GM18511 (cell line): Measurements from ENCODE around the gene ADGRD1.

ENCODE experiments used
- ATAC-seq: cut with Tn5 transposase; IDR thresholded peaks from one replicate; pipeline ENCODE4 v1.9.1; 2021; ENCODE audit warnings: mild to moderate bottlenecking, moderate library complexity; ENCODE audit not compliant: unreplicated experiment

The ADGRD1 gene

DNA sequence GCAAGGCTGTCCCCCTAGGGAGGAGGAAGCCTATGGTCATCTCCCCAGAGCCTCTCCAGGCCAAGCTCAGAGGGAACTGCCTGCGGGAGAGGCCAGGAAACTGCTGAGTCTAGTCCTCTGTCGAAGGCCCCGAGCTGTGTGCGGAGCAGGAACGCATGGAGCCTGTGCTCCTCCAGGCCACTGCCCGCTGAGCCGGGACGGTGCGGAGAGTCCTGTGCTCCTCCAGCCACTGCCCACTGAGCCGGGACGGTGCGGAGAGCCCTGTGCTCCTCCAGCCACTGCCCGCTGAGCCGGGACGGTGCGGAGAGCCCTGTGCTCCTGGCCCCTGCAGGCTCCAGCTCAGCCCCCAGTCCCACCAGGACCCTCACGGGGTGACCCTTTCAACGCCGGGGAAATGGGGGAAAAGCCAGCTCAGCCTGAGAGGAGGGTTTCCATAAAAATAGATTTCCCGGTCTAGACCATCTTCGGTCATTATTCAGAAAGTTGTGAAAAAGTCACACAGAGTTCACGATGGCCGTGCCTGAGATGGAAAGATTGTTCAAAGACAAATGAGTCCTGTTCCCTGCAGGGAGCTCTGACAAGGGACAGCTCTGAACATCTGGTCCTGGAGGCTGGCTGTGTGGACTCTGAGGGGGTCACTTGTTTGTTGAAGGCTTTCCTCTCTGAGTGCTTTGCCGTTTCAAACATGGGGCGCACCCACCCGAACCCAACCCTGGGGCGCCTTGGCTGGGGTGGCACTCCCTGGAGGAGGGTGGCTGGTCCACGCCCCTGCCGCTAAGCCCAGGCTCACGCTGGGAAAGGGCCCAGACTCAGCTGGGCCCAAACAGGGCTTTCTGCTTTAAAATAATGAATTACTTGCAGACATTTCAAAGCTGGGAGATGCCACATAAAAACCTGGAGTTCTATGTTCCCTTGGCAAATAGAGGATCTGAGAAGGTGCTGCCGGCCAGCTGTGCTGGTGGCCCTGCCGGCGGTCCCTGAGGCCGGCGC is 85.5 kb downstream of the ADGRD1 start:
- ATAC-seq: no peak

DNA sequence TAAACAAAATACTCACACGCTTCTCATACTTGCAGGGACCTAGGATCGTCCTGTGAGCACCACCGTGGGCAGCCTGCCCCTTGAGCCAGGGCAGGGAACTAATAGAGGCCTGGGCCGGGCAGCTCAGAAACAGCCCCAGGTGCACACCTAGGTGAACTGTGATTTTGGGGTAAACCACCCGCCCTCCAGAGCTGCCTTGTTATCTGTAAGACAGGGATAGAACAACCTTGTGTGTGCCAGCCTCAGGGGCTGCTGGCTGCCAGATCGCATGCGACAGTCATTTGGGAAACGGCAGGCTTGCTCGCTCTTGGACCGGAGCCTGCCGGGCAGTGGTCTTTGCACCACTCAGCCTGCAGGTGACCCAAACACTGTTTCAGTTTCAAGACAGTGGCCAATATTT is 86.8 kb downstream of the ADGRD1 start:
- ATAC-seq: no peak

DNA sequence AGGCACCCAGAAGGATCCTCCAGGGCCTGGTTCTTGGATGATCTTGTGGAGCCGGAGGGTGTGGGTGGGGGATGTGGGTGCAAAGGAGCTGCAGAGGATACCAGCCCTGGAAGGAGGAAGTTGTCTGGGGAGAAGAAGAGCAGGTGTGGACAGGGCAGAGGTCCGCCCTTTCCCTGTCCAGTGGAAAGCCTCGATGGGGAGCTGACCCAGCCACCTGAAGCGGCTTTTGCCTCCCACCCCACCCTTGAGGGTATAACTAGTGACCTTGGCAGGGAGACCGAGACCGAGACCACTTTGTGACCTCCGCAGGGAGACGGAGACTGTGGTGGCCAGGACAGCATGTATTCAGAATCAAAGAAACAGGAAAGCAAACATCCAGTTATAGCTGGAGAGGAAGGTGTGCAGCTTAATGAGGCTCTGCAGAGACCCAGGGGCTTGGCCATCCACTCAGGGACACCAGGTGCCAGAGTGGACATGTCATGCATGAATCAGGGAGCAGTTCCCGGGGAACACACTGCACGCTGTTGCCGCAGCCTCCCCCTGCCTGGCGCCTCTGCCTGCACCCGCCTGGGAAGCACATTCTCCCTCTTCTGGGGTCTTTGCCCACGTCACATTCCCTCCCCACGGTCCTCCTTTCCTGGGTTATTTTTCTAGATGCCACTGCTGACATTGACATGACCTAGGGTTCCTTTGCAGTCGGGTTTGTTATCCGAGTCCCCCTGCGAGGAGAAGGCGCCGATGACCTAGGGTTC is 87.7 kb downstream of the ADGRD1 start:
- no peak for ATAC-seq

DNA sequence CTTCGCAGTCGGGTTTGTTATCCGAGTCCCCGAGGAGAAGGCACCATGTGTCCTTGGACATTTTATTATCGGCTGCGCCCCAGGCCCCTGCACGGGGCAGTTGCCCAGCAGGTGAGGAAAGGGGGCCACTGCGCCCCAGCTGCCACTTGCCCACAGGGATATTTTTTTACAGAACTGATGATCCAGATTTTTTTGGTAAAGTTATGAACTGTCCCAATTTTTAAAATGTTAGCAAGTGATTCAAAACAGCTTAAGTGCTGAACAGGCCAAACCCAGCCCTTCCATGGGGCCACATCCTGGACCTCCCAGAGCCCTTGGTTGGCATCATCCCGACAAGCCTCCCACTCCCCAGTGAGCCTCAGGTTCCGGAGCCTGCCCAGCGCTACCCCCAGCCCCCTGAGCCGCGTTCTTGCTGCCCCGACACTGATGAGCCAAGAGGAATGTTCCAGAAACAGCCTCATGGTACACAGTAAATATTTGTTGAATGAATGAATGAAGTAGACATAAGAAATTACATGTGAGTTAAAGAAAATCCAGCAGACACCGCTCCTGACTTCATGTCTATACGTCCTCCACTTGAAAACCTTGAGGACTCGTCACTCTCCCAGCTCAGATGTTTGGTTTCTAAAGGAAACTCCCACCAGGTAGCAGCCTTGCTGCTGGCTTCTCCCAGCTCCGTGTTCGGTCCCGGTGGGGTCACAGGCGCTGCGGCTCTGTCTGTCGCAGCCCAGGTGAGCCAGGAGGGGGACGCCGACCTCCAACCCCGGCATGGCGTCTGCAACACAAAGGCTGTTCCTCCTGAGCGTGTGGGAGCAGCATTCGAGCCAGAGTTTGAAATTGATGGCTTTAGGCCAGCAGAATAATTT is 88.5 kb downstream of the ADGRD1 start:
- ATAC-seq: no peak

DNA sequence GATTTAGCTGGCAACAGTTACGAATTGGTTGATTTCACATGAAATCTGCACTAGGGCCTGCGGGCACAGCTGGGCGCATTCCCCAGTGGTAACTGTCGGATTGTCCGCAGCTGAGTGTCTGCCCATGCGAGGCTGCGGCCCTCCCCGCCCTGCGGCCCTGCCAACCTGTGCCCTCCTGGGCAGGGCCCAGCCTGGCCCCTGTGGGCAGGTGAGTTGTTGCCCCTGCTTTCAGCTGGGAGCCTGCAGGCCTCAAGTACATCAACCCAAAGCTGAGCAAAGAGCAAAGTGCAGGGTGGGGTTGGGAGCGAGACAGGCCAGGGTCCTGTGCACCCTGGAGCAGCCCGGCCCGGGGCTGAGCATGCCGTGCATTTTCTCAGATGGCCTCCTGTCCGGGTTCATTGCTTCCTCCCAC is 89.1 kb downstream of the ADGRD1 start:
- no peak for ATAC-seq

DNA sequence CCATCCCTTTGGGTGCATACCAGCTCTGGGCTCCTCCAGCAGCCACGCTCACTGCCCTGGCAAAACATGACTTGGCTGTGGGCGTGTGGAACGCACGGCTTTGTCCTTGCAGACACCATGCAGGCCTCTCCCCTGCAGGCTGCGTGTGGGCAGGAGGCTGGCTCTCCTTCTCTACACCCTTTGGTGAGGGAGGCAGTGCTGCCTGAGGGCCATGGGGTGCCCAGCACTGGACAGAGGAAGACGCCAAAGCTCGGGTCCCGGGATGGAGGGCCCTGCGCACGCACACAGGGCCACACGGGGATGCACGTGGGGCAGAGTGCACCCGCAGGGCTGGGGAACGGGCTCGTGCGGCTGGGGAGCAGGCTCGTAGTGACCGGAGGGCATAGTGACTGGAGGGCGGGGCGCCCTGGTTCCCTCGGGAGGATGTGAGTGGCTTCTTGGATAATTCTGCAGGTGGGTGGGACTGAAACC is 89.7 kb downstream of the ADGRD1 start:
- no peak for ATAC-seq

DNA sequence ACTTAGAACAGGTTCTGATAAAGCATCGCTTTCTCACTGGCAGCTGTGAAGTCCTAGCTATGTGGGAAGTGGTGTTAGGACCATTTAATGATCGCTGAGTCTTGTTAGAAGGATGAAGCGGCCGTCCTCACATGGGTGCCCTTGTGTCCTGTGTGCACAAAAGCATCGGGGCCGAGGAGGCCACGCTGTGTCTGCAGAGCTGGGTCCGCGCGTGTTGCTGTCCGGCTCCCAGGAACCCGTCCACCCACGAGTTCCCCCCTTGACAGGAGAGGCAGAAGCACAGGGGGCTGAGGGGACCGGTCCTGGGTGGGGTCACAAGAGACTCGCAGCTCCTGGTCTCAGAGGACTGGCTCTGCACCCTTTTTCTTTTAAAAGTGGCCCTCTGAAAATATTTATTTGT is 90.4 kb downstream of the ADGRD1 start:
- no peak for ATAC-seq

DNA sequence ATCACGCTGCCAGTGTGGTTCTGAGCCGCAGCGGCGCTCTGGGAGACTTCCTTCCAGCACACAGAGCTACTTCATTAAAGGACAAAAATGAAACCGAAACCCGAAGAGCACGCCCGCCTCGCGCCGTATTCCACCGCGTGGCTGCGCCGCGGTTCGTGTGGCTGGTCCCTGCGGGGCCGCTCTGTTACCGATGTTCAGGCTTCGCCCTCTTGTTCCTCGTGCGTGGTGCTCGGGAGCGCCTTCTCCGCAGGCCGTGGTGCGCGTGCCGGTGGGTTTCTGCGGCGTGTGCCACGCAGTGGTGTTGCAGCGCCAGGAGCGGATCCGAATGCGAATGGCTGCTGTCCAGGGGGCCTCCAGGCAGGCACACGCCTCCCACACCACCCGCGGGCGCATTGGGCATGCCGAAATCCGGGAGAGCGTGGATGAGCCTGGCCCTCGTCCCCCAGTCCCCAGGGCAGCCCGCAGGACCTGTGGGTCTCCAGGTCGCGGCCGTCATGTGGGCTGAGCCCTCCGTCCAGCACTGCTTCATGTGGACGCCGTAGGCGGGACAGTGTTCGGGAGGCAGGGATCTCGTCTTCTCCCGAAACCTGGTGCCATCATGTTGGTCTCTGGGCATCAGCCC is 91.2 kb downstream of the ADGRD1 start:
- no peak for ATAC-seq

DNA sequence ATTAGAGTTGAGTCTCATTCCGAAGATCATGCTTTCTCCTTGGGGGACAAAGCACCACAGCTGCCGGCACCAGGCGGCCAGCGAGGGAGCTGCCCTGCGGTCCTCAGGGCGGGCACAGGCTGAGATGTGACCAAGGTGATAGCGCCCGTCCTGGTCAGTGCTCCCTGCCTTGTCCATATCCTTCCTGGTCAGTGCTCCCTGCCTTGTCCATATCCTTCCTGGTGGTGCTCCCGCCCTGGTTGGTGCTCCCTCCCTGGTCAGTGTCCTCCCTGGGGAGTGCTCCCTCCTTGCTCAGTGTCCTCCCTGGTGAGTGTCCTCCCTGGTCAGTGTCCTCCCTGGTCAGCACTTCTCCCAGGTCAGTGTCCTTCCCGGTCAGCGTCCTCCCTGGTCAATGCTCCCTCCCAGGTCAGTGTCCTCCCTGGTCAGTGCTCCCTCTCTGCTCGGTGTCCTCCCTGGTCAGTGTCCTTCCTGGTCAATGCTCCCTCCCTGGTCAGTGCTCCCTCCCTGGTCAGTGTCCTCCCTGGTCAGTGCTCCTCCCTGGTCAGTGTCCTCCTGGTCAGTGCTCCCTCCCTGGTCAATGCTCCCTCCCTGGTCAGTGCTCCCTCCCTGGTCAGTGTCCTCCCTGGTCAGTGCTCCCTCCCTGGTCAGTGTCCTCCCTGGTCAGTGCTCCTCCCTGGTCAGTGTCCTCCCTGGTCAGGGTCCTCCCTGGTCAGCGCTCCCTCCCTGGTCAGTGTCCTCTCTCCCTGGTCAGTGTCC is 92.2 kb downstream of the ADGRD1 start:
- no peak for ATAC-seq

DNA sequence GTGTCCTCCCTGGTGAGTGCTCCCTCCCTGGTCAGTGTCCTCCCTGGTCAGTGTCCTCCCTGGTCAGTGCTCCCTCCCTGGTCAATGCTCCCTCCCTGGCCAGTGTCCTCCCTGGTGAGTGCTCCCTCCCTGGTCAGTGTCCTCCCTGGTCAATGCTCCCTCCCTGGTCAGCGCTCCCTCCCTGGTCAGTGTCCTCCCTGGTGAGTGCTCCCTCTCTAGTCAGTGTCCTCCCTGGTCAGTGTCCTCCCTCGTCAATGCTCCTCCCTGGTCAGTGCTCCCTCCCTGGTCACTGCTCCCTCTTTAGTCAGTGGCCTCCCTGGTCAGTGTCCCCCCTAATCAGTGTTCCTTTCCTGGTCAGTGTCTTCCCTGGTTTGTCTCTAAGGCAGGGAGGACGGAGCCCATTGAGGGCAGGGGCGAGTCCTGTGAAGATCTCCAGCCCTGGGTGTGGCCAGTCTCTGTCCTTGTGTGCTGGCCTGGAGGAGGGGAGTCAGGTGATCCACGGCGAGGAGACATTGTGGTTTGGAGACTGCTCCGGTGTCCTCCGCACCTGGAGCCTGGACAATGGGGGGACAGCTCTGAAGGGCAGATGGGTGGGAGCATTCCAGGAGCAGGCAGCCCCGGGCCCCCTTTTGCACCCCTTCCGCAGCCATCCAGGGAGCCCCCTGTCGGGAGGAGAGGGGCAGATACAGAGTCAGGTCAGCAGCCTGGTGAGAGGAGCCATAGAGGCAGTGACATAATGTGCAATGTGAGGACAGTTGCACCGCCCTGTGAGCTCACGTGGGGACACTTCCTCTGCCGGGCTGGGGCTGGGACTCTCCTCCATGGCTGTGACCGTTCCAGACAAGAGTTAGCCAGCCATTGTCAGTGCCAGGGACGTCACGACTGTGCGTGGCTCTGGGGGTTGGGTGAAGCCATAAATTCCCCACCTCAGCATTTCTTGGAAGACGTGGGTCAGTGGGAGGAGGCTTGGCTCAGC is 93.4 kb downstream of the ADGRD1 start:
- peak; percentile 55 for ATAC-seq

DNA sequence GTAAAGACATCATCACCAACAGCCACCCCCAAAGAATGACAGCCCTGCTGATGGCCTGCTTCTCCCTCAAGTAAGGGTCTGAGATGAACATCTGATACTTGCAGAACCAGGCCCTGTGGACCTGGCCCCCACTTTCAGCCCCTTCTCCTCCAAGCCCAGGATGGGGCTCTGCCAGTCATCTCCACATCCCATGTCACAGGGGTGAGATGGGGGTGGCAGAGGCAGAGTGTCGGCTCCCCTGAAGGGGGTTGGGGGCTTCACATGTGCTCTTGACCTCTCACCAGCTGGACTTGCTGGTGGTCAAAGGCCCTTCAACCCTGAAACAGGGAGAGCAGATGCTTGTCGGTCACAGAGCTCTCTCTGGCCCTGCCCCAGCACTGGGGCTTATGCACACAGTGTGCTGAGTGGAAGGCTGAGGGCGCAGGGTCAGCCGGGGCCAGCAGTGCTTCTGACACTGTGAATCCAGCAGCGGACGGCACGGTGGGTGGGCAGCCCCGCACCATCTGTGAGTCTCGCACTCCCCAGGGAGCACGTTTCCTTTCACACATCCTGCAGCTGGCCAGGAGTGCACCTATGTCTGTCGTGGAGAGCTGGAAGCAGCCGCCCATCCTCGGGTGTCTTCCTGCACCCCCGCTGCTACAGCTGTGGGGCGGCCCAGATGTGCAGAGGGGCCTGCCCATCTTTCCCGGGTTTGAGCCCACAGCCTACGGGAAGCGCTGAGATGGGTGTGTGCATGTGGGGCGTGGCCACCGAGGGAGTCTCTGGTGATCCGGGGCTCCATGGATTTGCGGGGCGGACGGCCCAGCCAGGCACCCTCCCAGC is 94.3 kb downstream of the ADGRD1 start:
- ATAC-seq: no peak

DNA sequence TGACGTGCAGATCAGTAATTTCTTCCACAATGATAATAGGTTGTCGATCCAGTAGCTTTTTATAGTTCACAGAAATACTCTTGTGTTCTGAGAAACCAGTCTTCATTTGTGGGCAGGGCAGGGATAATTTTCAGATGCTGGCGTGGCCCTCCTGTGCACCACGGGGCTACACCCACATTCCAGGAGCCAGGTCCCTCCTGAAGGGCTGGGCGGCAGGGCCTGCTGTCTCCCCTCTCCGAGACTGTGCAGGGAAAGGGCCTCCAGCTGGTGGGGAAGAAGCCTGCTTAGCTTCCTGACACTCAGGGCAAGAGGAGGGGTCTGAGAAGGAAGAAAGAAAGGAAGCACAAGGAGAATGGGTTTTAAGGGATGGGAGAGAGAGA is 94.9 kb downstream of the ADGRD1 start:
- ATAC-seq: no peak

DNA sequence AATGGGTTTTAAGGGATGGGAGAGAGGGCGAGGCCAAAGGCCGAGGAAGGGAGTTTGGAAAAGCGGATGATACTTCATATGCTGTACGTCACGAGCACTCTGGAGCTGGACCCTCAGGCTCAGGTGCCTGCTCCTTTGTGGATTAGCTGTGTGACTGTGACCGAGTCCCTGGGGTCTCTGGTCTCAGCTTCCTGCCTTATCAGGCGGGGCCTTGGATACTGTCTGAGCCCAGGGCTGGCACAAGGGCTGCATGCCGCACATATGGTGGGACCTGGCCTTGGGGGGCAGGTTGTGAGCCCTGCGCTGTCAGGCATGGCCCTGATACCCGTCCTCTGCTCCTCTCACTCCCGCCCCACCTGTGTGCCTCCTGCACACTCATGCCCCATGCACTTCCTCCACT is 95.3 kb downstream of the ADGRD1 start:
- no peak for ATAC-seq

DNA sequence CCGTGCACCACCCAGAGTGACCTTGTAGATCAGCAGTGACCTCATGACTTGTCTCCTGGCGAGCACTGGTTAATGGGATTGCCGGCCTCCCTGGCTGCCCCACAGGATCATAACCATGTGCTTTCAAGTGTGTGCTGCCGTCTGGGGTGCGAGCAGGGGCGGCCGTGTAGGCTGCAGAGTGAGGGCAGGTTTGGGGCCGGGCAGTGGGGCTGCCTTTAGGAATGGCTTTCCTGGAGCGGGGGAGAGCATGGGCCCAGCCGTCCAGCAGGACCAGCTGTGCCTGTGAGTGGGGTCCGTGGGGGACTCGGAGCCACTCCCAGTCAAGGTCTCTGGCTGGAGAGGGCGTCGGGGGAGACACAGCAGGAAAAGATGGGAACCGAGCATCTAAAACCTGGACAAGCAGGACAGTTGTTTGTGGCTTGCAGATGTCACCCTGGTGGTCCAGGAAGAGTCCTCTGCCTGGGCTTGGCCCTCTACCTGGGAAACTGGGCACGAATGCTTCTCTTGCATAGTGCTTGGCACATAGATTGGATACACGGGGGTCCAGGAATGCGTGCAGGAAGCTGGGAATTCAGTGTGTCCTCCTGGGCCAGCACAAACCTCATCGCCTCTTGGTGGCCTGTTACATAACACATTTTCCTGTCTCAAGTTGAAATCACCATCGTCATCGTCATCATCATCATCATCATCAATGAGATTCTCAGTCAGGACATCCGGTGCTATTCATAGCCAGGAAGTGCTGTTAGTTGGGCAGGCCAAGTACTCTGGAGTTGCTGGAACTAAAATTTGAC is 96.0 kb downstream of the ADGRD1 start:
- no peak for ATAC-seq

DNA sequence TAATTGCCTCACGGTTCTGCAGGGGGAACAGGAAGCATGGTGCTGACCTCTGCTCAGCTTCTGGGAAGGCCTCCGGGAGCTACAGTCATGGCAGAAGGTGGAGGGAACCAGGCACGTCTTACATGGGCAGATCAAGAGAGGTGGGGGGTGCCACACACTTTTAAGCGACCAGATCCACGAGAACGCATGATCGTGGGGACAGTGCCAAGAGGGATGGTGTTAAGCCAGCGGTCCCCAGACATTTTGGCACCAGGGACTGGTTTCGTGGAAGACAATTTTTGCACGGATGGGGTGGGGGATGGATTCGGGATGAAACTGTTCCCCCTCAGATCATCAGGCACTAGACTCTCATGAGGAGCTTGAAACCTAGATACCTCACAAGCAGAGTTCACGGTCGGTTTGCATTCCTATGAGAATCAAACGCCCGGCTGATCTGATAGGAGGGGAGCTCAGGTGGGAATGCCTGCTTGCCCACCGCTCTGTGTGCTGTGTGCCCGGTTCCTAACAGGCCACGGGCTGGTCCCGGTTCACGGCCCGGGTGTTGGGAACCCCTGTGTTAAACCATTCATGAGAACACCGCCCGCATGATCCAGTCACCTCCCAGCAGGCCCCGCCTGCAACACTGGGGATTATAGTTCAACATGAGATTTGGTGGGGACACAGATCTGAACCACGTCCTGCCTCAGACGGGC is 96.9 kb downstream of the ADGRD1 start:
- ATAC-seq: no peak

DNA sequence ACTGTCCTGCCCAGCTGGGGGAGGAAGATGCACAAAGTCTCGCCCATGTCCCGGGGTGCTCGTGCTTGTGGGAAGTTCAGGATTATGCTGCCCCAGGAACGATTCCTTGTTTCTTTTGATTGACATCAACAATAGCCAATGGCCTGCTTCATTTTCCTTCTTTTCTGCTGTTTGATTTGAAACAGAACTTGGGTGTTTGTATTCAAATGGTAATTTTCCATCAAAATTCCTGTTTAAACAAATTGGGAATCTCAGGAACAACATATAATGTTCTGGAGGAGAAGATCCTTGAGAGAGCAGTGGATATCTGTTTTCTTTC is 97.4 kb downstream of the ADGRD1 start:
- ATAC-seq: no peak
